Measurements from ENCODE around the gene ZNF513.

Gene ZNF513

DNA sequence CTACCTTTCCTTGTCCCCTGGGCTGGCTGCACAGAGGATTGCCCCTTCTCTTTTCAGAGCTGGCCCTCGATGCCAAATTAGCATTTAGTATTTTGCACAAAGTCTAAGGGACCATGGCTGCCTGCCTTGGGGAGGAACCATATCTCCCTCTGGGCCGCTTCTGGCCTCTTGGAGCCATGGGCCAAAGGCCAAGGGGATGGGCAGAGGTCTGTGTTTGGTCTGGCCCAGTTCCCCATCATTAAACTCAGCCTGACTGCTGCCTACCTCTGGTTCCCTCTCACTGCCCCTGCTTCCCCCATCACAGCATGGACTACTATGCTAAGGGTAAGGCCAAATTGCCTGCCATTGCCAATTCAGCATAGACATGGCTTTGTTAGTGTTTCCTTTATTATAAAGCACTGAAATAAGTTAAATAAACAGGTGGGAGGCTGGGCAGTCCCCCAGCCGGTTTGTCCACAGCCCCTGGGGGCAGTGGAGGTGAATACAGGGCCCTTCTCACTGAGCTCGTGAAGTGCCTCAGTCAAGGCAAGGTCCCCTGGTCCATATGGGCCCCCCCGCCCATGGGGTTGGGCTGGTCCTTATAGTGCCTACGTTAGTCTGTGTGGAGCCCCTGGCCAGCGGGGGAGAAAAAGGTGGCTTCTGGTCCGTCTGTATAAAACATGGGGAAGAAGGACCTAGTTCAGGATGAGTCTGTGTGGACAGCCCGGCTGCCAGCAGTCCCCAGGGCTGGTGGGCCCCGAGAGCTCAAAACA lies 3.5 kb downstream of the ZNF513 start:
- H3K9me3 ChIP-seq (ENCODE audit: control insufficient read depth, insufficient read depth, low read length), result no peaks in the 10 kb centered on the region
- no peak for TF ChIP-seq EZH2phosphoT487 (IDR thresholded peaks at IDR 0.05; ENCODE audit: borderline replicate concordance, low read length)
- TF ChIP-seq CTCF (IDR thresholded peaks at IDR 0.05; ENCODE audit: low read depth, low read length, poor library complexity, severe bottlenecking), result no peak
- H3K27me3 ChIP-seq (ENCODE audit: control insufficient read depth, low read length), result no peaks in the 10 kb centered on the region
- no peaks in the 10 kb centered on the region for H3K9me2 ChIP-seq (replicated peaks; ENCODE audit: control insufficient read depth, low read length)
- peaks cover 90% of the 10 kb centered on the region for H3K36me3 ChIP-seq (ENCODE audit: control insufficient read depth, low read length)
- H3F3A ChIP-seq (ENCODE audit: control insufficient read depth, insufficient read depth), result peaks cover 17% of the 10 kb centered on the region
- H3K4me2 ChIP-seq (ENCODE audit: low read length), result no peak overlapping the region
- no peaks in the 10 kb centered on the region for H4K20me1 ChIP-seq (ENCODE audit: control insufficient read depth, insufficient read depth, low read depth, low read length)
- no peak overlapping the region for H3K4me3 ChIP-seq (ENCODE audit: low read length)
- H3K4me1 ChIP-seq (ENCODE audit: control insufficient read depth, low read length), result peaks cover 34% of the 10 kb centered on the region
- H3K27ac ChIP-seq (ENCODE audit: low read depth, low read length), result no peak overlapping the region
- peaks cover 28% of the 10 kb centered on the region for H3K79me2 ChIP-seq (ENCODE audit: control insufficient read depth, low read length)

DNA sequence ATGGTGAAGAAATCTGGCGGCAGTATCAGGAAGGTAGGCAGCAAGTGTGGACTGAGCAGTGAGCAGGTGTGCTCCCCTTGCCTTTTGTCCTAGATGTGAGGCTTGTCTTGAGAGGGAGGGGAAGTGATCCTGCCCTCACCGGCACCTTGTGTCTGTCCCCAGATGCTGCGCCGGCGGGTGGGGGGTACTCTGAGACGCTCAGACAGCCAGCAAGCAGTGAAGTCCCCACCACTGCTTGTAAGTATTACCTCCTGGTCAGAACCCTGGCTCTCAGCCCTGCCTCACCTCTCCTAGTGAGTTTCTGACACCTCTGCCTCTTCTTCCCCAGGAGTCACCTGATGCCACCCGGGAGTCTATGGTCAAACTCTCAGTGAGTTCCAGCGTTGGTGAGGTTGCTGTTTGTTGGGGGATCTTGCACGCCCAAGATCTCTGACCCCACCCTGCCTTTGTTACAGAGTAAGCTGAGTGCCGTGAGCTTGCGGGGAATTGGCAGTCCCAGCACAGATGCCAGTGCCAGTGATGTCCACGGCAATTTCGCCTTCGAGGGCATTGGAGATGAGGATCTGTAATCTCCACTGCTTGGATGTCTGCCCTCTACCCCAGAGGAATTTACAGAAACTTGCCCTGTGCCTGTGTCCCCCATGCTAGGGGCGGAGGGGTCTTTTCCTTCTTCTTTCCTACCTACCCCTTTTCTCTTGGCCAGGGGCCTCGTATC lies 4.2 kb downstream of the ZNF513 start:
- no peak for TF ChIP-seq CTCF (IDR thresholded peaks at IDR 0.05; ENCODE audit: low read depth, low read length, poor library complexity, severe bottlenecking)
- no peak for TF ChIP-seq EZH2phosphoT487 (IDR thresholded peaks at IDR 0.05; ENCODE audit: borderline replicate concordance, low read length)
- no peak overlapping the region for H3K4me3 ChIP-seq (ENCODE audit: low read length)
- no peak overlapping the region for H3K4me2 ChIP-seq (ENCODE audit: low read length)
- peaks cover 10% of the 10 kb centered on the region; the same call in 1 of the 2 replicates for H3F3A ChIP-seq (ENCODE audit: control insufficient read depth, insufficient read depth)
- H3K27me3 ChIP-seq (ENCODE audit: control insufficient read depth, low read length), result no peaks in the 10 kb centered on the region
- peaks cover 38% of the 10 kb centered on the region for H3K4me1 ChIP-seq (ENCODE audit: control insufficient read depth, low read length)
- no peak overlapping the region for H3K27ac ChIP-seq (ENCODE audit: low read depth, low read length)
- H3K79me2 ChIP-seq (ENCODE audit: control insufficient read depth, low read length), result peaks cover 35% of the 10 kb centered on the region
- peaks cover 90% of the 10 kb centered on the region for H3K36me3 ChIP-seq (ENCODE audit: control insufficient read depth, low read length)
- H4K20me1 ChIP-seq (ENCODE audit: control insufficient read depth, insufficient read depth, low read depth, low read length), result peaks cover 4% of the 10 kb centered on the region; the same call in 1 of the 2 replicates
- H3K9me2 ChIP-seq (replicated peaks; ENCODE audit: control insufficient read depth, low read length), result no peaks in the 10 kb centered on the region
- no peaks in the 10 kb centered on the region for H3K9me3 ChIP-seq (ENCODE audit: control insufficient read depth, insufficient read depth, low read length)

GRCh38 chr2:27375513-27376099 lies 4.9 kb downstream of the ZNF513 start:
- no peaks in the 10 kb centered on the region for H3K27me3 ChIP-seq (ENCODE audit: control insufficient read depth, low read length)
- no peak overlapping the region for H3K4me2 ChIP-seq (ENCODE audit: low read length)
- peaks cover 91% of the 10 kb centered on the region for H3K36me3 ChIP-seq (ENCODE audit: control insufficient read depth, low read length)
- H3K9me2 ChIP-seq (replicated peaks; ENCODE audit: control insufficient read depth, low read length), result no peaks in the 10 kb centered on the region
- H3F3A ChIP-seq (ENCODE audit: control insufficient read depth, insufficient read depth), result peaks cover 8% of the 10 kb centered on the region; the same call in 1 of the 2 replicates
- H3K27ac ChIP-seq (ENCODE audit: low read depth, low read length), result no peak overlapping the region
- peaks cover 42% of the 10 kb centered on the region for H3K79me2 ChIP-seq (ENCODE audit: control insufficient read depth, low read length)
- peaks cover 4% of the 10 kb centered on the region; the same call in 1 of the 2 replicates for H4K20me1 ChIP-seq (ENCODE audit: control insufficient read depth, insufficient read depth, low read depth, low read length)
- no peaks in the 10 kb centered on the region for H3K9me3 ChIP-seq (ENCODE audit: control insufficient read depth, insufficient read depth, low read length)
- H3K4me1 ChIP-seq (ENCODE audit: control insufficient read depth, low read length), result peaks cover 31% of the 10 kb centered on the region
- no peak overlapping the region for H3K4me3 ChIP-seq (ENCODE audit: low read length)
- TF ChIP-seq CTCF (IDR thresholded peaks at IDR 0.05; ENCODE audit: low read depth, low read length, poor library complexity, severe bottlenecking), result no peak
- TF ChIP-seq EZH2phosphoT487 (IDR thresholded peaks at IDR 0.05; ENCODE audit: borderline replicate concordance, low read length), result no peak
